Stimulated activated CD8-positive, alpha-beta memory T cell treated with anti-CD3 and anti-CD28 coated beads, Interleukin-2, amount 100 ng/mL, for 1 hour (primary cell): Measurements from ENCODE around the gene EPN2.

Experiments used
- DNase-seq, 2 donors: peaks; one replicate each; pipeline ENCODE4 v3.0.0-alpha.2; 2020; ENCODE audit warnings: low read depth in 2 of 2

Gene EPN2

DNA sequence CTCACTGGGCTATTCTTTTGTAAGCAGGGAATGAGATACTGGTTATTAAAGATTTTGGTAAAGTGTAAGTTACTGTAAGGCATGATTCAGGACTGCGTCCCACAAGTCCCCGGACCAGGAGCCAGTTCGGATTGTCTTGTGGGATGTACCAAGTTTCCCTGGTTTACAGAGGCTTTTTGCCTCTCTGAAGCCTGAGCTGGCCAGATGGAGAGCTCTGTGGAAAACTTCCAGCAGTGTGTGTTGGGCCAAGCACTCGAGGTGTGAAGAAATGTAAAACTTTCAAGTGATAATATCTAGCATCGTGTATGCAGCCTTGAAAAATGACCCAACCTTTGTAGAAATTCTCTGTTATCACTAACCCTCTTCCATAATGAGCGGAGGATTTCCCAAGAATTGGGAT is 2.4 kb downstream of the EPN2 start:
- no peak for DNase-seq

DNA sequence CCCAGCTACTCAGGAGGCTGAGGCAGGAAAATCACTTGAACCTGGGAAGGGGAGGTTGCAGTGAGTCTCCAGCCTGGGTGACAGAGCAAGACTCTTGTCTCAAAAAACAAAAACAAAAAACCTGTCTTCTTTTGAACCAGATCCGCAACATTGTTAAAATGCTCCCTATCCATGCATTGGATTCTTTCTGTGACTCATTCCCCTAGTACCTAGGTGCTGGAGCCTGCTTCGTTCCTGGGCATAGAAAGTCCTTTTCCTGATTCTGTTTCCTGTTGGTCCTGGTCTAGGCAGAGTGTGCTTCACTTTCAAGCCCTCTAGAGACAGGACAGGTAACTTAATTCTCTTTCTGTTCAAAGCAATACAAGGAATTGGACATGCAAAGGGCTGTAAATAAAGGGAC is 5.2 kb downstream of the EPN2 start:
- DNase-seq, result no peak

DNA sequence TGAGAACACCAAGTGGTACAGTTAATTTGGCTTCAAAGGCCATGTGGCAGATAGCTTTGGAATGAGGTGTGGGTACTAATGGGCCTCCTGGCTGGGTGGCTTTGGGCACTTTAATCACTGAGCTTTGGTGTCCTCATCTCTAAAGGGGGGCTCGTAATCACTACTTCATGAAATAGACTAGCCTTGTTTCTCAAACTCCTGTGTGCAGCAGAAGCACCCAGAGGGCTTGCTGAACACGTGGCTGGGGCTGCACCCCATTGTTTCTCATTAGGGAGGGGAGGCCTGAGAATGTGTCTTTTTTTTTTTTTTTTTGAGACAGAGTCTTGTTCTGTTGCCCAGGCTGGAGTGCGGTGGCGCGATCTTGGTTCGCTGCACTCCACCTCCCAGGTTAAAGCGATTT is 5.8 kb downstream of the EPN2 start:
- no peak for DNase-seq

DNA sequence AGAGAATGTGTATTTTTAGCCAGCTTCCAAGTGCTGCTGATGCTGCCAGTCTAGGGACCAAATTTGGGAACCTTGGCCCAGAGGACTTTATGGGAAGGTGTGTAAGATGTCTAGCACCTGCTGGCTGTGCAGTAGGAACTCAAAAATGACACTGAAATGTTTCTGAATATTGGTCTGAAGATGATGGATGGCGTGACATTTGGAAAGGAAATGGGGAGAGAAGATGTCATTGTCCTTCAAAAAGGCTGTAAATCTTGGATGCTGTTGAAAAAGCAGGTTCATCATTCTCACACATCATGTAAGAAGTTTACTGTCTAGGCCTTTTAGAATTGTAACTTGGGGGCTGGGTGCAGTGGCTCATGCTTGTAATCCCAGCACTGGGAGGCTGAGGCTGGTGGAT is 6.7 kb downstream of the EPN2 start:
- DNase-seq, result no peak

- no peak for DNase-seq
These were observed 7.2 kb downstream of the EPN2 start for GRCh38 chr17:19244357-19244756.

GRCh38 chr17:19244781-19245180 is 7.6 kb downstream of the EPN2 start:
- DNase-seq, result no peak

DNA sequence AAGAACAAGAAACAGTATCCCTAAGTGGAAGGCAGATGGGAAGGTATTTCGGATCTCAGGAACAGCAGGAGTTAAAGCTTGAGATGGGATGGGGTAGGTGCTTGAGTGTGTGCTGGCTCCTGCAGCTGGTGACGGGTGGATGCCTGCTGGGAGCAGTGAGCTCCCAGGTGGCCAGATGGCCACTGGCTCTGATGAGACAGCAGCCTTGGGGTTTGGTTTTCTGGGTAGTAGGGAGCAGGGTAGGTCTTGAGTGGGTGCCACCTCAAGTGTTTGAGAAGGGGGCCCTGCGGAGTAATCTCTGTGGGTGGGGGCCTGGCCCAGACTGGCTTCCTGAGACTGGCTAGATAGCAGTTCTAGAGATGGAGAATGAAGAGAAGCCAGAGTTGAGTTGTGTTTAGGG is 10.3 kb downstream of the EPN2 start:
- DNase-seq, result no peak

- no peak for DNase-seq
These were observed 11.2 kb downstream of the EPN2 start for GRCh38 chr17:19248151-19248927.

GRCh38 chr17:19248928-19249574 is 11.9 kb downstream of the EPN2 start:
- no peak for DNase-seq

DNA sequence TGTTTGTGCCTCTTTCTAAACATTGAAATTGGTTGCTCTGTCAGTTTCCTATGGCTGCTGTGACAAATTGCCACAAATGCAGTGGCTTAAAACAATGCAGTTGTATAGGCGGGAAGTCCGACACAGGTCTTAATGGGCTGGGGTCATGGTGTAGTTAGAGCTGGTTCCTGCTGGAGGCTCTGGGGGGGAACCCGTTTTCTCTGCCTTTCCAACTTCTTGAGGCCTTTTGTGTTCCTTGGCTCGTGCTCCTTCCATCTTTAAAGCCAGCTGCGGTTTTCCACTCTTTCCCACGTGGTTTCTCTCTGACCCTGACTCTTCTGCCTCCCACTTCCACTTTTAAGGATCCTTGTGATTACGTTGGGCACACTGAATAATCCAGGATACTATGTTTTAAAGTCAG is 12.5 kb downstream of the EPN2 start:
- DNase-seq, result no peak

DNA sequence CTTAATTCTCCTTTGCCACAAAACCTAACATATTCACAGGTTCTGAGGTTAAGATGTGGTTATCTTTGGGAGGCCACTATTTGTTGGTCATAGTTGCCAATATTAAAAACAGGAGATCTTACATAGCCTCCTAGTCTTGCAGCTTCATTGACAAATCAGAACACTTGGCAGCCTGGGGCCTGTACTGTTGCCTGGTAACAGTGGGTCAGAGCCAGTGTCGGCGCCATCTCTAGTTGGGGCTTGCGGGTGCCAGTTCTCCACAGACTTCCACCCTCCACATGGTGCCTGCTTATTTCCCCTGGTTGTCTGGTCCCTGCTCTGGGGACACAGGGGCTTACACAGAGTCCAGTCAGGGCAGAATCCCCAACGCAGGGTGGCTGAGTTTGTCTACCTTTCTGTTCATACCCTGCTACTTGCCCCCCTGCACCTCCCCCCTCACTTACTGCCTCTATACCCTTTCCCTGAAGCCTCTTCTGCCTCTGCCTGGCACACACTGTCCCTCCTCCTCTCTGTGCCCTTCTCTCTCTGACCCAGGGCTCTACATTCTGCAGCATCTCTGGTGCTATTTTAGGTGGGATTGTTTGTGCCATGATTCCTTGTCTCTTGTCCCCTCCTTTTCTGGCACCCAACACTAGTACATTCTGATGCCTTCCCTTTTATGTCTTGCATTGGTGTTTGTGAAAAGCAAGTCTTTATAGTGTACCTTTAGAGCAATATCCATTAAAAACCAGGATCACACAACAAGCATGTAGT is 13.4 kb downstream of the EPN2 start:
- DNase-seq, result no peak

DNA sequence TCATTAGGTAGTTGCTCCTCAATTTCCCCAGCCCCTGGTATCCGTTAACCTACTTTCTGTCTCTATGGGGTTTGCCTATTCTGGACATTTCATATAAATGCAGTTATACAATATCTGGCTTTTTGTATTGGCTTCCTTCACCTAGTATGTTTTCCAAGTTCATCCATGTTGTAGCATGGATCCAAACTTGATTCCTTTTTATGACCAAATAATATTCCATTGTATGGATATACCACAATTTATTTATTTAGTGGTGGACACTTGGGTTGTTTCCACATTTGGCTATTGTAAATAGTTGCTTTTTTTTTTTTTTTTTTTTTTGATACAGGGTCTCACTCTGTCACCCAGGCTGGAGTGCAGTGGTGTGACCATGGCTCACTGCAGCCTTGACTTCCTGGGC is 15.9 kb downstream of the EPN2 start:
- no peak for DNase-seq

DNA sequence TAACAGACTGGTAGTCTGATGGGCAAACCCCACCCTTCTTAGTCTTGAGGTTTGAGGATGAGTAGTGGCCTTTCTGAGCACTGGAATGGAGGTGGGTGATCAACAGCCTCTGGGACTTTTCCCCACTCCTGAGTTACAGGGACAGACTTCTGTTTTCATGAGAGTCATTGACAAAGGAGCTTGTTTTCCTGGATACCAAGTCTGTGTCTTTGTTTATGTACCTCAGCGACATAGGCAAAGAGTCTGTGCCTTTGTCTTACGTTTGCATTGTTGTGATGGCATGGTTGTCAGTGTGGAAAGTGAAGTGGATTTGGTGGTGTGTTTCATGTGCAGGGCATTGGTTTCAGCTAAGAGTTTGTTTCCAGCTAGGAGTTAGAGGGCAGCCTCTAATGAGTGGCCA is 17.5 kb downstream of the EPN2 start:
- DNase-seq, result no peak

- no peak for DNase-seq
These were observed 18.1 kb downstream of the EPN2 start for GRCh38 chr17:19255279-19255678.

- DNase-seq, result no peak
These were observed 21.2 kb downstream of the EPN2 start for GRCh38 chr17:19258371-19258770.

GRCh38 chr17:19260958-19261357 is 23.8 kb downstream of the EPN2 start:
- DNase-seq, result no peak

DNA sequence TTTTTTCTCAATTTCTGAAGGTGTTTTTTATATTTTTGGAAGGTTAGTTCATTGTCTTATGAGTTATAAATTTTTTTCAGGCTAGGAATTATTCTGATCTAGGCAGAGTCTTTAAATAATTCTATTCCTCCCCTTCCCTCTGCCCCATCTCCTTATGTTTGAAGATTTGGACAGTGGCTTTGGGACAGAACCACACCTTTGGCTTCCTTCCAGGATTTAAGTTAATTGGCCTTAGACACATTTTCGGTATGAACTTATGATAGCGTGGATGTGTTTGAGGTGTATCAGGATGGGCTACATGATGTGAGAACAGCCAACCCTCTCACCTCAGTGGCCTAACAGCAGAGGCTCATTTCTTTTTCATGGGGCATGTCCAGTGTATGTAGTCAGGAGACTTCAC is 24.3 kb downstream of the EPN2 start:
- no peak for DNase-seq

GRCh38 chr17:19262650-19263631 is 25.8 kb downstream of the EPN2 start:
- DNase-seq, result no peak

DNA sequence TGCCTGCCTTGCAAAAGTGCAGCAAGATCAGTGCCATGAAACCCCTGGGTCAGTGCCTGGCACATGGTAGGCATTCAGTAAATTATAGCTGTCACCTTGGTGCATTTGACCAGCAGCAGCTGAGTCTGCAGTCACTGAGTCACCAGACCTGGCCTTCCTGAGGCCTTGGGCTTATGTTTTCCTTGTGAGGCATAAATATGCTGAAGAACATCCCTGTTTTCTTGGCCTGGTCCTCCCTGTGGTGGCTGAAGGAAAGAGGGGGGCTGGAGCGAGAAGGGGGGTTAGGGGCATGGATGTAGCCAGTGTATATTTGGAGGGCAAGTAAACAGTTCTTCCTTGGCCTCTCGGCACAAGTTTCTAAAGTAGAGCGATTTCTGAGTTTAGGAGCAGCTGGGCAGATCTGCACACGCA is 26.5 kb downstream of the EPN2 start:
- DNase-seq, result no peak

DNA sequence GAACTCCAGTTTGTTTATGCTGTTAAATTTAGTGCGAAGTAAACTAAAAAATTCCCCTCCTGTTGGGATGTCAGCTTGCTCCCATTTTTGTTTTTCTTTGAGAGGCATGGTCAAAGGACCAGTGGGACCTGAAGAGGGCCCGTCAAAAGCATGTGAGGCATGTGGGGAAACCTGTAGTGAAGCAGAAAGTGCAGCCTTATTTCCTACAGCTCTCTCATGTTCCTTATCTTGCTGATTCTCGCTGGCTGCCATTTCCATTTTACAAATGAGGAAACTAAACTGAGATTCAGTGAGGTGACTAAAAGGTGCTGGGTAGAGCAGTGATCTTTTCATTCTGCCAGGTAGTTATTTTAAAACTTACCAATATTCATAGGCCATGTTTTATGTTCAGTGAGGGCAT is 27.1 kb downstream of the EPN2 start:
- no peak for DNase-seq

DNA sequence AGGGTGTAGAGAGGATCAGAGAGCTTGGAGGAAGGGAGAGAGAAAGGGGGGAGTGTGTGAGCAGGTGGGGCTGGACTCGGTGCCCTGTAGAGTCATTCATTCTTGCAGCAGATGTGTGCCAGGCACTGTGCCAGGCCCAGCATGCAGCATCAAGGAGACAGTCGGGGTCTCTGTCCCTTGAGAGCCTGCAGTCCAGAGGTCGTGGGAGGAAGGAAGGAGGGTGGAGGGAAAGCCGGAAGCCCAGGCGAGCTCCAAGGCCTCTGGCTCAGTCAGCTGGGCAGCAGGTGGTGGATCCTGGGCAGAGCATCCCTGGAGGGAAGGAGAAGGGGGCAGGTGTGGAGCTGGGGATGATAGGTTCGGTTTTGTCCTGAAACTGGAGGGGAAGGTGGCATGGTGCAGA is 27.5 kb downstream of the EPN2 start:
- no peak for DNase-seq

DNA sequence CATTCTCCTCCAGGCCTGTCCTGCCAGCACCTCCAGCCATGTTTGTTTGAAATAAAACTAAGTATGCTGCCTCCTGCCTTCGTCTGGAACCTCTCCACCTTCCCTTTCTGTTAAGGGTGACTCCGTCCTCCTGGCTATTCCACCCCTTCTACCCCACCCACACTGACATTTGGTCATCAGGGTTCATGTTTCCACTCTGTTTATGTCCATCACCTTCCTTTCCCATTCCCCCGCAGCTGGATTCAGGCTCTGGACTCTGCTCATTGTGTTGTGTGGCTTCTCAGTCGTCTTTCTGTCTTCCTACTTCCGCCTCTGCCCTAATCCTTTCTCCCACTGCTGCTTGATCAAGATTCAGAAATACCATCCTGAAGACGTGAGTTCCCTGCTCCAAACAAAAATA is 28.6 kb downstream of the EPN2 start:
- DNase-seq, result no peak
